PFSK-1 (cell line): ENCODE data around the gene KLHL3.

ENCODE experiments used
- FOXP2 ChIP-seq: optimal IDR thresholded peaks from 2 replicates; pipeline ENCODE3; 2011; ENCODE audit warnings: borderline replicate concordance, control low read depth, inconsistent platforms; ENCODE audit not compliant: insufficient read depth; ENCODE audit errors: extremely low read length, extremely low read depth
- POLR2AphosphoS5 ChIP-seq: IDR thresholded peaks from 2 replicates; pipeline ENCODE4 v1.6.1; 2012; ENCODE audit warnings: low read depth, mild to moderate bottlenecking, control low read depth, low read length, moderate library complexity
- SIN3A ChIP-seq: IDR thresholded peaks from 2 replicates; pipeline ENCODE4 v1.6.1; 2012; ENCODE audit warnings: mild to moderate bottlenecking, low read length, moderate library complexity, borderline replicate concordance; ENCODE audit not compliant: insufficient read depth
- TAF1 ChIP-seq: IDR thresholded peaks from 2 replicates; pipeline ENCODE4 v1.6.1; 2012; ENCODE audit warnings: low read length, control low read depth, borderline replicate concordance; ENCODE audit not compliant: insufficient read depth
- TF ChIP-seq, protein P1 (sequence below), 2 experiments: IDR thresholded peaks; 2 replicates each; pipeline versions ENCODE4 v1.6.1 to v1.8.0; 2011 to 2012; ENCODE audit warnings: low read depth in 2 of 2, low read length in 2 of 2, control low read depth in 1 of 2, inconsistent platforms in 1 of 2, mild to moderate bottlenecking in 1 of 2, moderate library complexity in 1 of 2; ENCODE audit not compliant: insufficient read depth in 1 of 2

Gene KLHL3

GRCh38 chr5:137613554-137614265, 122.2 kb downstream of the KLHL3 start:
- TF ChIP-seq SIN3A (no peak), TAF1 (no peak), FOXP2 (no peak), POLR2AphosphoS5 (no peak)
- TF ChIP-seq, protein P1, sequence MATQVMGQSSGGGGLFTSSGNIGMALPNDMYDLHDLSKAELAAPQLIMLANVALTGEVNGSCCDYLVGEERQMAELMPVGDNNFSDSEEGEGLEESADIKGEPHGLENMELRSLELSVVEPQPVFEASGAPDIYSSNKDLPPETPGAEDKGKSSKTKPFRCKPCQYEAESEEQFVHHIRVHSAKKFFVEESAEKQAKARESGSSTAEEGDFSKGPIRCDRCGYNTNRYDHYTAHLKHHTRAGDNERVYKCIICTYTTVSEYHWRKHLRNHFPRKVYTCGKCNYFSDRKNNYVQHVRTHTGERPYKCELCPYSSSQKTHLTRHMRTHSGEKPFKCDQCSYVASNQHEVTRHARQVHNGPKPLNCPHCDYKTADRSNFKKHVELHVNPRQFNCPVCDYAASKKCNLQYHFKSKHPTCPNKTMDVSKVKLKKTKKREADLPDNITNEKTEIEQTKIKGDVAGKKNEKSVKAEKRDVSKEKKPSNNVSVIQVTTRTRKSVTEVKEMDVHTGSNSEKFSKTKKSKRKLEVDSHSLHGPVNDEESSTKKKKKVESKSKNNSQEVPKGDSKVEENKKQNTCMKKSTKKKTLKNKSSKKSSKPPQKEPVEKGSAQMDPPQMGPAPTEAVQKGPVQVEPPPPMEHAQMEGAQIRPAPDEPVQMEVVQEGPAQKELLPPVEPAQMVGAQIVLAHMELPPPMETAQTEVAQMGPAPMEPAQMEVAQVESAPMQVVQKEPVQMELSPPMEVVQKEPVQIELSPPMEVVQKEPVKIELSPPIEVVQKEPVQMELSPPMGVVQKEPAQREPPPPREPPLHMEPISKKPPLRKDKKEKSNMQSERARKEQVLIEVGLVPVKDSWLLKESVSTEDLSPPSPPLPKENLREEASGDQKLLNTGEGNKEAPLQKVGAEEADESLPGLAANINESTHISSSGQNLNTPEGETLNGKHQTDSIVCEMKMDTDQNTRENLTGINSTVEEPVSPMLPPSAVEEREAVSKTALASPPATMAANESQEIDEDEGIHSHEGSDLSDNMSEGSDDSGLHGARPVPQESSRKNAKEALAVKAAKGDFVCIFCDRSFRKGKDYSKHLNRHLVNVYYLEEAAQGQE (IDR thresholded peaks at IDR 0.05; ENCODE audit: insufficient read depth in 1 of 2, low read depth in 2 of 2, low read length in 2 of 2): no peak

DNA sequence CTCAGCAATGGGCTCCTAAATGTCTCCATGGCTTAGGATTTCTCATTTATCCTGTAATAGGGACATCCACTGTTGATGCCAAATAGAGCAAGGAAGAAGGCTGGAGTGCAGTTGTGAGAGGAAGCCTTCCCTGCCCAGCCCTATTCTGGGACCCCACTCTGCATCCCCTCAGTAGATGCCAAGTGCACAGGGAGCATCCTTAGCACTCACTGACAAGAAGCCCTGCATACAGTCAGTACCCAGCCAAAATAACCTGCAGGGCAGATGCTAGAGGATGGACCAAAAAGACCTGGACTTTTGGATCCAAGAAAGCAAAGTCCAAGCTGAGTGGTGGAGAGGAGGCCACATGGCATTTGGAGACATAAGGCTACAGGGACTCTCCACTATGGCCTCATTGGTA, 123.3 kb downstream of the KLHL3 start:
- TF ChIP-seq POLR2AphosphoS5: no peak
- no peak for TF ChIP-seq FOXP2
- no peak for TF ChIP-seq TAF1
- TF ChIP-seq, protein P1 (IDR thresholded peaks at IDR 0.05; ENCODE audit: insufficient read depth in 1 of 2, low read depth in 2 of 2, low read length in 2 of 2): no peak
- no peak for TF ChIP-seq SIN3A

- TF ChIP-seq, protein P1 (IDR thresholded peaks at IDR 0.05; ENCODE audit: insufficient read depth in 1 of 2, low read depth in 2 of 2, low read length in 2 of 2): no peak
- no peak for TF ChIP-seq SIN3A
- no peak for TF ChIP-seq TAF1
- TF ChIP-seq POLR2AphosphoS5: no peak
- no peak for TF ChIP-seq FOXP2
Observed at GRCh38 chr5:137611794-137612435, 124.0 kb downstream of the KLHL3 start.

GRCh38 chr5:137611011-137611580, 124.8 kb downstream of the KLHL3 start:
- TF ChIP-seq, protein P1 (IDR thresholded peaks at IDR 0.05; ENCODE audit: insufficient read depth in 1 of 2, low read depth in 2 of 2, low read length in 2 of 2): no peak
- no peak for TF ChIP-seq SIN3A
- no peak for TF ChIP-seq FOXP2
- TF ChIP-seq POLR2AphosphoS5: no peak
- TF ChIP-seq TAF1: no peak
